Keratinocyte (primary cell): ENCODE results near the gene FTO.

Experiments
- CTCF ChIP-seq, 3 experiments: IDR thresholded peaks in 1 of 3; conservative IDR thresholded peaks in 1 of 3; optimal IDR thresholded peaks in 1 of 3; 2 replicates in 2 of 3; 3 replicates in 1 of 3; pipeline versions ENCODE3 to v1.5.1; 2011; ENCODE audit warnings: low read length in 3 of 3, mild to moderate bottlenecking in 3 of 3, moderate library complexity in 2 of 3, control low read depth in 1 of 3, inconsistent platforms in 1 of 3; ENCODE audit not compliant: insufficient read depth in 2 of 3; ENCODE audit errors: extremely low read depth in 1 of 3
- EZH2 ChIP-seq: IDR thresholded peaks from one replicate; pipeline ENCODE4 v1.6.1; 2012; ENCODE audit warnings: inconsistent platforms, mild to moderate bottlenecking, low read length, moderate library complexity

GRCh38 chr16:53913920-53914319 lies 210.0 kb downstream of the FTO start:
- no peak for TF ChIP-seq CTCF (optimal IDR thresholded peaks at IDR 0.05 in 1 of 3, IDR thresholded peaks at IDR 0.05 in 1 of 3, conservative IDR thresholded peaks at IDR 0.05 in 1 of 3; ENCODE audit: extremely low read depth in 1 of 3, insufficient read depth in 2 of 3, low read length in 3 of 3)
- no peak for TF ChIP-seq EZH2
